ENCODE measurements around the gene CNTNAP2.

CNTNAP2 gene

GRCh38 chr7:147903536-147904218, 1787.1 kb downstream of the CNTNAP2 start:
- DNase-seq, result no peak

- DNase-seq, result no peak
These were observed 1787.6 kb downstream of the CNTNAP2 start for GRCh38 chr7:147904219-147904576.

- DNase-seq, result no peak
These were observed 1793.0 kb downstream of the CNTNAP2 start for GRCh38 chr7:147909431-147910148.

- DNase-seq, result no peak
These were observed 1794.6 kb downstream of the CNTNAP2 start for GRCh38 chr7:147911201-147911601.

GRCh38 chr7:147912291-147912690, 1795.7 kb downstream of the CNTNAP2 start:
- no peak for DNase-seq

GRCh38 chr7:147912946-147913638, 1796.5 kb downstream of the CNTNAP2 start:
- no peak for DNase-seq

GRCh38 chr7:147915781-147916180, 1799.2 kb downstream of the CNTNAP2 start:
- no peak for DNase-seq

- DNase-seq, result no peak
These were observed 1800.0 kb downstream of the CNTNAP2 start for GRCh38 chr7:147916573-147916972.

- DNase-seq, result no peak
These were observed 1807.2 kb downstream of the CNTNAP2 start for GRCh38 chr7:147923841-147924240.

- DNase-seq, result no peak
These were observed 1820.8 kb downstream of the CNTNAP2 start for GRCh38 chr7:147937428-147937827.

- DNase-seq, result no peak
These were observed 1824.8 kb downstream of the CNTNAP2 start for GRCh38 chr7:147941381-147941780.

GRCh38 chr7:147944321-147944720, 1827.7 kb downstream of the CNTNAP2 start:
- no peak for DNase-seq

GRCh38 chr7:147952918-147953317, 1836.3 kb downstream of the CNTNAP2 start:
- DNase-seq, result no peak

- no peak for DNase-seq
These were observed 1851.5 kb downstream of the CNTNAP2 start for GRCh38 chr7:147968046-147968610.

- no peak for DNase-seq
These were observed 1855.1 kb downstream of the CNTNAP2 start for GRCh38 chr7:147971606-147972110.

GRCh38 chr7:147978201-147978600, 1861.6 kb downstream of the CNTNAP2 start:
- DNase-seq, result no peak

- DNase-seq, result no peak
These were observed 1862.0 kb downstream of the CNTNAP2 start for GRCh38 chr7:147978651-147979050.

- DNase-seq, result no peak
These were observed 1864.5 kb downstream of the CNTNAP2 start for GRCh38 chr7:147980826-147981813.

GRCh38 chr7:147982307-147982706, 1865.7 kb downstream of the CNTNAP2 start:
- no peak for DNase-seq

- no peak for DNase-seq
These were observed 1867.7 kb downstream of the CNTNAP2 start for GRCh38 chr7:147984265-147984664.

- no peak for DNase-seq
These were observed 1873.5 kb downstream of the CNTNAP2 start for GRCh38 chr7:147990079-147990478.

GRCh38 chr7:147990942-147991341, 1874.3 kb downstream of the CNTNAP2 start:
- DNase-seq, result no peak
